GDM1 (cell line): Measurements from ENCODE around the gene IFI35.
"Not testable (repeated sequence)": the region's sequence is repeated elsewhere in the genome, so short reads cannot be mapped to it uniquely, and the experiment has no call there.

Experiments
- DNase-seq: peaks from one replicate; lab custom pipeline; 2025; lab: John Stamatoyannopoulos, UW

Gene IFI35

DNA sequence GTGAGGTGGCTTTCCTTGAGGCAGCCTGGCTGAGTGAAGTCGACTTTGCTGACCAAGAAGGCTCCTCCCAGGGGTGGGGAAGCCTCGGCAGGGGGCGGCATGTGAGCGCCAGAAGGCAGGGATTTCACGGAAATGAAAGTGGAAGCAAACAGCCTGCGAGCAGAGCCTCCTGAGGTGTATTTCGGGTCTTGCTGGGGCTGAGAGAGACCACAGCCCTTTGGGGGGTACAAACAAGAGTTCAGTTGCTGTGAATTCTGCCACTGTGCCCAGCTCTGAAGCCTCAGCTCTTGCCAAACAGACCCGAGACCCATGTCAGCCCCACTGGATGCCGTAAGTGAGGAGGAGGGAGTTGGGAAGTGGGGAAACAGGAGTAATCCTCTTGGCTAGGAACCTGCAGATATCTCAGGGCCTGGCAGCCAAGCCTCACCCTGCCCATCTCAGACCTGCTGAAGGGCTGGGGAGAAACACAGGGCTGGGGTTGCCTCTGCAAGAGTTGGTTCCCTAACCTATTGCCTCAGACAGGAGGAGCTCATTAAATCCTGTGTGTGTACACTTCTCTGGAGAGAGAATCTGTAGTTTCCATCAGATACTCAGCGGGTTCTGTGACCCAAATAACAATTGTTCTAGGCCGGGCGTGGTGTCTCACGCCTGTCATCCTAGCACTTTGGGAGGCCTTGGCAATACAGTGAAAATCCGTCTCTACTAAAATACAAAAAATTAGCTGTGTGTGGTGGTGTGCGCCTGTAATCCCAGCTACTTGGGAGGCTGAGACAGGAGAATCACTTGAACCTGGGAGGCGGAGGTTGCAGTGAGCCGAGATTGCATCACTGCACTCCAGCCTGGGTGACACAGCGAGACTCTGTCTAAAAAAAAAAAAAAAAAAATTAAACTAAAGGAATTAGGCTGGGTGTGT, at the start of gene IFI35:
IFI35 (plus strand) TSS at position 146 of the 913 bp plus-strand sequence; CDS start at position 310, 164 bp downstream.
- peak; percentile 70 for DNase-seq

- DNase-seq, result peak; percentile 86
Observed at GRCh38 chr17:42964161-42964932, 42.2 kb upstream of the IFI35 start, which contains the start of gene AARSD1. Gene AARSD1, minus strand, starts transcription at chr17:42964454. Its CDS starts 14 bp downstream, at chr17:42964440.

- DNase-seq, result no peak
Observed at GRCh38 chr17:42967925-42968324, 38.7 kb upstream of the IFI35 start.

GRCh38 chr17:42969001-42969581, 37.5 kb upstream of the IFI35 start:
- no peak for DNase-seq

DNA sequence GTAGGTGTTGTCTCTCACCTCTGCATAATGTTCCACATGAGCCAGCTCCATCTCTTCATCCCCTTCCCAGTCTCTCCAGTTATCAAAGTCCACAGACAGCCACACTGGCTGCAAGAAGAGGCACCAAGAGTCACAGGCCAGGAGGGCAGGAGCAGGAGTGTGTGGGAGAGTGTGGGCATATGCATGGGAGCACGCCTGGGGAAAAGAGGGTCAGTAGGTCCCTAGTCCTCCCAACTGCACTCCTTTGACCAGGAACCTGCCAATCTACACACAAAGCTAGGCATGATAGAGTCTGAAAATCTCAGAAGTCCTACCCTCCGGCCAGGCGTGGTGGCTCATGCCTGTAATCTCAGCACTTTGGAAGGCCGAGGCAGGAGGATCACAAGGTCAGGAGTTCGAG, 35.0 kb upstream of the IFI35 start:
- DNase-seq, result no peak

DNA sequence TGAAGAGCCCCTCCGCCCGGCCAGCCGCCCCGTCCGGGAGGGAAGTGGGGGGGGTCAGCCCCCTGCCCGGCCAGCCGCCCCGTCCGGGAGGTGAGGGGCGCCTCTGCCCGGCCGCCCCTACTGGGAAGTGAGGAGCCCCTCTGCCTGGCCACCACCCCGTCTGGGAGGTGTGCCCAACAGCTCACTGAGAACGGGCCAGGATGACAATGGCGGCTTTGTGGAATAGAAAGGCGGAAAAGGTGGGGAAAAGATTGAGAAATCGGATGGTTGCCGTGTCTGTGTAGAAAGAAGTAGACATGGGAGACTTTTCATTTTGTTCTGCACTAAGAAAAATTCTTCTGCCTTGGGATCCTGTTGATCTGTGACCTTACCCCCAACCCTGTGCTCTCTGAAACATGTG, 33.3 kb upstream of the IFI35 start:
- not testable (repeated sequence) for DNase-seq

GRCh38 chr17:42975265-42975664, 31.3 kb upstream of the IFI35 start:
- DNase-seq, result no peak

DNA sequence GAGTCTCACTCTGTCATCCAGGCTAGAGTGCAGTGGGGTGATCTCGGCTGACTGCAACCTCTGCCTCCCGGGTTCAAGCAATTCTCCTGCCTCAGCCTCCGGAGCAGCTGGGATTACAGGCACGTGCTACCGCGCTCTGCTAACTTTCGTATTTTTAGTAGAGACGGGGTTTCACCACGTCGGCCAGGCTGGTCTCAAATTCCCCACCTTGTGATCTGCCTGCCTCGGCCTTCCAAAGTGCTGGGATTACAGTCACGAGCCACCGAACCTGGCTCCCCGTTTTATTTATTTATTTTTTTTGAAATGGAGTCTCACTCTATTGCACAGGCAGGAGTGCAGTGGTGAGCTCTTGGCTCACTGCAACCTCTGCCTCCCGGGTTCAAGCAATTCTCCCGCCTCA, 30.9 kb upstream of the IFI35 start:
- DNase-seq, result not testable (repeated sequence)

GRCh38 chr17:42979511-42980273, 26.9 kb upstream of the IFI35 start, which contains the start of gene PTGES3L:
Gene PTGES3L, minus strand, starts transcription at chr17:42980080. Its CDS starts 27 bp downstream, at chr17:42980053.
- peak; percentile 30 for DNase-seq

DNA sequence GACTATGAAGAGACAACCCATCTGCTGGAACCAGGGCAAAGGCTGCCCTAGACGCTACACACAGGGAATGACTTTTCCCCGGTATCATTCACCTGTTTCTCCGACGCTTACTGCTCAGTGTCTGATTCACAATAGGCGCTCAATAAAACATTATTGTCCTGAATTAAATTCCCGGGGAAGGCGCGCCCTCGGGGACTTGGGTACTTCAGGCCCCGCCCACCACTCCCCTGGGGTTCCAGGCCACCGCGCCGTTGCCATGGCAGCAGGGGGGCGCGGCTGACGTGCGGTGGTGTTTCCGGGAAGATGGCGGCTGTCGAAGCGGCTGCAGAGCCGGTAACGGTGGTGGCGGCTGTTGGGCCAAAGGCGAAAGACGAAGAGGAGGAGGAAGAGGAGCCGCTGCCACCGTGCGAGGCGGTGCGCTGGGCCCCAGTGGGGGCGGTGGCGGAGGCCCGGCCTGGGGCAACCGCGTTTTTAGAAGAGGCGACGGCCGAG, 26.3 kb upstream of the IFI35 start, which contains the start of gene RUNDC1:
RUNDC1 (plus strand) TSS at position 292 of the 492 bp plus-strand sequence; CDS start at position 304, 12 bp downstream.
- peak; percentile 79 for DNase-seq

DNA sequence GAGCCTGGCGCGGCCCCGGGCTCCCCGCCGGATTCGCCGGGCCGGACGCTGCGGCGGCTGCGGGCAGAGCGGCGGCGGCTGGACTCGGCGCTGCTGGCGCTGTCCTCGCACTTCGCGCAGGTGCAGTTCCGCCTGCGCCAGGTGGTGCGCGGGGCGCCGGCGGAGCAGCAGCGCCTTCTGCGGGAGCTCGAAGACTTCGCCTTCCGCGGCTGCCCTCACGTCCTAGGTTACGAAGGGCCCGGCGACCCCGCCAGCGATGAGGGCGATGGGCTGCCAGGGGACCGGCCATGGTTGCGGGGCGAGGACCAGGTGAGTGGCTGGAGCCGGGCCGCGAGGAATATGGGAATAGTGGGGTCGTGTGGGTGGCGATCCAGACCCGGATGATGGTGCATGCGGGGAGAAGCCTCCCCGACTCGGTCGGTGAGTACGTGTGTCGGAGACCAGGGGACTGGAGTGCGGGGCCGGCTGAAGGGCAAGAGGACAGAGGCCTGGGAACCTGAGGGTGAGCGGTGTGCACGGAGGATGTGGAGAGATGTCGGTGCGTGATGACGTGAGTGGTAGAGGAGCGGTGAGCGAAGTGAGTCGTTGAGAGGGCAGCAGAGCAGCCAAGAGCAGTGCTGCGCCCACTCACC, 25.7 kb upstream of the IFI35 start:
- DNase-seq, result peak; percentile 36

GRCh38 chr17:42982266-42982665, 24.3 kb upstream of the IFI35 start:
- no peak for DNase-seq

GRCh38 chr17:42985225-42985624, 21.4 kb upstream of the IFI35 start:
- peak; percentile 73 for DNase-seq

- no peak for DNase-seq
Observed at GRCh38 chr17:42989141-42989540, 17.4 kb upstream of the IFI35 start.

- no peak for DNase-seq
Observed at GRCh38 chr17:42989726-42990652, 16.6 kb upstream of the IFI35 start.

- DNase-seq, result no peak
Observed at GRCh38 chr17:42991471-42991870, 15.1 kb upstream of the IFI35 start.

DNA sequence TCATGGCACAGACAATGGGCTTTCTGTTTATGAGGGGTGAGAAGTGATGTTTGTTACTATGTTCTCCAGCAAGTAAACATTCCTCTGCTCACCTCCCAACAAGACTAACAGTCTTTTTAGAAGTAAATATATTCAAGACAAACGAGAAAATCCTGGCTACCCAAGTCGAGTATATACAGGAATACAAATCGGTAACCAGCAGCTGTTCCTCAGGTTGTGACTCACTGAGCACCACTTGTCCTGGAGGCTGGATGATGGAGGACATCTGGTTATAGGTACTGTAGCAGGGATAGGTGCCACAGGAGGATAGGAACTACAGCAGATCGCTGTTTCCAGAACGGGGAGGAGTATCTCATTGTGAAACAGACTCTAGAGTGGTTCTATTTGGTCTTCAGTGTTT, 13.7 kb upstream of the IFI35 start:
- no peak for DNase-seq

DNA sequence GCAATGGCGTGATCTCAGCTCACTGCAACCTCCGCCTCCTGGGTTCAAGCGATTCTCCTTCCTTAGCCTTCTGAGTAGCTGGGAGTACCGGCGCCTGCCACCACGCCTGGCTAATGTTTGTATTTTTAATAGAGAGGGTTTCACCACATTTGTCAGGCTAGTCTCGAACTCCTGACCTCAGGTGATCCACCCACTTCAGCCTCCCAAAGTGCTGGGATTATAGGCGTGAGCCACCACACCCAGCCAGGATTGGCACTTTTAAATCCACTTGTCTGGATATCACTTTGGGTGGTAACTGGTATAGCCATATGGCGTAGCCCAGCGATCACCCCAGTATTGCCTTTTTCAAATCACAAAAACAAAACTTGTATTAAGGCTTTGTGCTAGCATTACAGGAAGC, 12.7 kb upstream of the IFI35 start:
- DNase-seq, result not testable (repeated sequence)

DNA sequence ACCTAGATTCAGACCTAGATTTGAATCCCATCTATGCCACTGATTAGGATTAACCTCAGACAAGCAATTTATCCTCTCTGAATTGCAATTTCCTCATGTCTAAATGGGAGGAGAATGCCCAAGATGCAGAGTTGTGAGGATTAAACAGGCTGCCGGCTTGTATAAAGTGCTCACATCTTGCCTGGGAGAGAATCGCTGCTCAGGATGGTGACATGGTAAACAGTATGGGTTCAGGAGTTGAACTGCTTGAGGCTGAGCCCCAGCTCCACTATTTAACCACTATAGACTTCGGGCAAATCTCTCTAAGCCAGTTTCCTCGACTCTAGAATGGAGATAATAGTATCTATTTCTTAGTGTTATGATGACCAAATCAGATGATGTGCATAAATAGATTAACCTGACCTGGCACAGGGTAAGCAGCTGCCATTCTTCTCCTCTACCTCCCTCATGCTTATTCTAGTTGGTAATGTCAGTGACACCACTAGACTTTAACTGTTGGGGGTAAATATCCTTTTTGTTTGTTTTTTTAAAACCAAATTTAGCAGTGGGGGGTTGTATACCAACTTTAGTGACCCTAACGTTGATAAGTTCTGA, 9.1 kb upstream of the IFI35 start:
- no peak for DNase-seq
